ENCODE data around the gene FBXO41. TPM values are rescaled to one million over a fixed set of nuclear protein-coding genes. Genes with fewer than 3 reads are reported as not detected.

Gene FBXO41
- total and polyA plus RNA-seq, 7 donors, result under 0.01 to 4.4 (median 1.9) TPM

DNA sequence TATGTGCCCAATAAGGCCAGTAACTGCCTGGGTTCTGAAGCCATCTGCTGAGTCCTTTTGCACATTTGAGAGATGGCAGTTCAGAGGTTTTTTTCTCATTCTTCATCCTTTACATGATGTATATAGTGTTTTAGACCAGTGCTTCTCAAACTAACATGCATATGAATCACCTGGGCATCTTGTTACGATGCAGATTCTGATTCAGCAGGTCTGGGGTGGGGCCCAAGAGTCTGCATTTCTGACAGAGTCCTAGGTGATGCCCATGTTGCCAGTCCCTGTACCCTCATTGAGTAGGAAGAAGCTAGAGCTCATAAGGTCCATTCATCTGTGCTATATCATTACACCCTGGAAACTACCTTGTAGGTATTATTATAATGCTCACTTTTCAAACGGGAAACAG, 66.5 kb downstream of the FBXO41 start:
- intact Hi-C loops (cut with DNase I), result no loop called here
- no peaks in the 10 kb centered on the region for H3K9me3 ChIP-seq
- no peak overlapping the region for H3K4me3 ChIP-seq
- 84 to 90% methylated on average over 2 of the region's 2 CpGs for WGBS, 2 donors
- no peaks in the 10 kb centered on the region for H3K27me3 ChIP-seq
- no peak for TF ChIP-seq EP300 (IDR thresholded peaks at IDR 0.05)
- no peak for TF ChIP-seq POLR2A (IDR thresholded peaks at IDR 0.05)
- TF ChIP-seq CTCF (IDR thresholded peaks at IDR 0.05), result no peak
- no peak for TF ChIP-seq POLR2AphosphoS5 (IDR thresholded peaks at IDR 0.05)
- peaks cover 0 to 23% (median 7%) of the 10 kb centered on the region in 4 donors for H3K4me1 ChIP-seq
- DNase-seq, result no peak
- H3K27ac ChIP-seq, result no peak overlapping the region
- peaks cover 0 to 43% (median 12%) of the 10 kb centered on the region in 4 donors for H3K36me3 ChIP-seq

- intact Hi-C loops (cut with DNase I), result no loop called here
- Histone ChIP-seq H3K27ac (no peak overlapping the region), H3K27me3 (no peaks in the 10 kb centered on the region), H3K9me3 (no peaks in the 10 kb centered on the region), H3K4me1 (peaks cover 0 to 29% (median 8%) of the 10 kb centered on the region in 4 donors), H3K4me3 (no peak overlapping the region), H3K36me3 (peaks cover 0 to 37% (median 12%) of the 10 kb centered on the region in 4 donors)
- WGBS, 2 donors, result 95% methylated on average over 5 of the region's 5 CpGs
- no peak for DNase-seq
- TF ChIP-seq POLR2A (IDR thresholded peaks at IDR 0.05) (no peak), EP300 (IDR thresholded peaks at IDR 0.05) (no peak), CTCF (IDR thresholded peaks at IDR 0.05) (no peak), POLR2AphosphoS5 (IDR thresholded peaks at IDR 0.05) (no peak)
Observed at GRCh38 chr2:73217160-73217559, 67.1 kb downstream of the FBXO41 start.

- Histone ChIP-seq H3K4me1 (peaks cover 0 to 32% (median 9%) of the 10 kb centered on the region in 4 donors), H3K27me3 (no peaks in the 10 kb centered on the region), H3K36me3 (peaks cover 0 to 18% (median 5%) of the 10 kb centered on the region in 4 donors), H3K27ac (peak overlapping the region in 1 of 4 donors; percentile 76), H3K9me3 (no peaks in the 10 kb centered on the region), H3K4me3 (no peak overlapping the region)
- 76 to 86% methylated on average over 4 of the region's 4 CpGs for WGBS, 2 donors
- TF ChIP-seq CTCF (IDR thresholded peaks at IDR 0.05), result no peak
- no peak for TF ChIP-seq EP300 (IDR thresholded peaks at IDR 0.05)
- DNase-seq, result no peak
- intact Hi-C loops (cut with DNase I), result loop anchor here (2.0 kb wide), 2 partner anchors 20 to 38 kb away; partner anchors contain the start of gene CCT7
Observed at GRCh38 chr2:73215254-73215653, 69.0 kb downstream of the FBXO41 start.

GRCh38 chr2:73214120-73215035, 69.9 kb downstream of the FBXO41 start, which contains the start of gene SMYD5:
Gene SMYD5 (plus strand): TSS chr2:73214245. CDS start chr2:73214267, 22 bp downstream.
- Histone ChIP-seq H3K4me1 (peaks cover 0 to 32% (median 9%) of the 10 kb centered on the region in 4 donors), H3K4me3 (peak within 1 kb of the TSS; percentile 87 to 95 (median 91)), H3K9me3 (no peaks in the 10 kb centered on the region), H3K27ac (peak within 1 kb of the TSS; percentile 66 to 76 (median 72)), H3K27me3 (no peaks in the 10 kb centered on the region), H3K36me3 (peaks cover 0 to 9% (median under 1%) of the 10 kb centered on the region in 4 donors)
- 1% methylated on average over 64 of the region's 64 CpGs for WGBS, 2 donors
- intact Hi-C loops (cut with DNase I), result loop anchor here (2.0 kb wide), 2 partner anchors 20 to 38 kb away; partner anchors contain the start of gene CCT7
- TF ChIP-seq CTCF (IDR thresholded peaks at IDR 0.05) (no peak), POLR2A (IDR thresholded peaks at IDR 0.05) (peak in 1 of 2 donors; percentile 17), EP300 (IDR thresholded peaks at IDR 0.05) (no peak), POLR2AphosphoS5 (IDR thresholded peaks at IDR 0.05) (peak; percentile 30 to 82 (median 66))
- peak; percentile 91 for DNase-seq
